ENCODE results near the gene PTPN14. TPM values are rescaled to one million over a fixed set of nuclear protein-coding genes. Genes with fewer than 3 reads are reported as not detected.

PTPN14 gene
- total RNA-seq, 1 experiment from 2014 or later, result 76.4 TPM

DNA sequence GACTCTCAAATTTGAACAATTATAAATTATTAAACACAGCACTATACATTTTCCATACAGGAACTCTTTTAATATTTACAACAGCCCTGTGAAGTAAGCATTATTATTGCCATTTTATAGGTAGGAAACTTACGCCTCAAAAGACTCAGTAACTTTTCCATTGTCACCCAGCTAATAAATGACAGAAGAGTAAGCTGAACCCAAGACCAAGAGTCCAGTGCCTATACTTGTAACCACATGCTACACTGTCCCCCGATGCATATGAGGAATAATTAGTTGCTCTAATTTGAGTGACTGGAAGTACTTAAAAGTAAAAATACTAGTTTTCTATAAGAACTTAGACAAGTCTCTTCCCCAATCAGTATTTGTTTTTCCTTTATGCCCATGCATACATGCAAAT is 88.5 kb downstream of the PTPN14 start:
- Histone ChIP-seq H4K20me1 (ENCODE audit: control insufficient read depth, insufficient read depth, insufficient read length) (no peaks in the 10 kb centered on the region), H2BK120ac (ENCODE audit: low read depth, low read length, poor library complexity, severe bottlenecking) (no peak overlapping the region)

More for the DNA sequence above, 88.5 kb downstream of the PTPN14 start:
- Histone ChIP-seq H2AK5ac (ENCODE audit: insufficient read length, low read length) (no peak overlapping the region), H3K4ac (ENCODE audit: low read depth, low read length) (no peak overlapping the region), H4K5ac (ENCODE audit: insufficient read length, low read depth, low read length) (no peak overlapping the region), H3K23me2 (ENCODE audit: insufficient read length, low read depth, low read length, poor library complexity, severe bottlenecking) (no peaks in the 10 kb centered on the region), H3K27ac (ENCODE audit: insufficient read length, low read depth, low read length) (no peak overlapping the region), H2BK5ac (ENCODE audit: insufficient read length, low read length) (no peak overlapping the region), H3K14ac (ENCODE audit: insufficient read depth, low read length) (no peak overlapping the region), H3K9me3 (ENCODE audit: control insufficient read depth, low read depth, low read length) (no peaks in the 10 kb centered on the region), H2BK20ac (ENCODE audit: low read depth, low read length, poor library complexity, severe bottlenecking) (no peak overlapping the region), H3K4me2 (ENCODE audit: insufficient read depth, insufficient read length, low read length) (no peak overlapping the region), H2AFZ (ENCODE audit: low read length) (no peak overlapping the region), H2BK15ac (ENCODE audit: low read depth, low read length) (no peak overlapping the region), H3K4me1 (ENCODE audit: insufficient read depth, low read length) (peaks cover 3% of the 10 kb centered on the region; the same call in 1 of the 2 replicates), H3K18ac (ENCODE audit: insufficient read length, low read depth, low read length) (no peak overlapping the region), H3T11ph (ENCODE audit: low read length) (no peak overlapping the region), H3K56ac (ENCODE audit: insufficient read length, low read depth, low read length) (no peak overlapping the region), H3K9ac (ENCODE audit: extremely low read depth, insufficient read length, low read length) (no peak overlapping the region), H2BK12ac (ENCODE audit: insufficient read length, low read depth, low read length) (no peak overlapping the region), H3K27me3 (ENCODE audit: insufficient read depth, low read length) (no peaks in the 10 kb centered on the region), H4K8ac (replicated peaks; ENCODE audit: insufficient read length, low read depth, low read length) (no peak overlapping the region), H4K91ac (ENCODE audit: insufficient read length, low read depth, low read length) (no peak overlapping the region), H3K79me2 (ENCODE audit: insufficient read depth, low read length) (peaks cover 7% of the 10 kb centered on the region; the same call in 1 of the 2 replicates), H3K79me1 (ENCODE audit: insufficient read depth, low read depth, low read length, poor library complexity, severe bottlenecking) (no peaks in the 10 kb centered on the region), H3K23ac (ENCODE audit: insufficient read length, low read depth, low read length) (no peak overlapping the region)
- H3K9me3 Mint-ChIP-seq, result no peaks in the 10 kb centered on the region
- peaks cover 0 to 14% (median 0%) of the 10 kb centered on the region in 3 experiments; a peak in 3 of 7 replicates for H3K36me3 Mint-ChIP-seq (ENCODE audit: insufficient read depth in 1 of 3, low read depth in 3 of 3)
- TF ChIP-seq, protein P1, sequence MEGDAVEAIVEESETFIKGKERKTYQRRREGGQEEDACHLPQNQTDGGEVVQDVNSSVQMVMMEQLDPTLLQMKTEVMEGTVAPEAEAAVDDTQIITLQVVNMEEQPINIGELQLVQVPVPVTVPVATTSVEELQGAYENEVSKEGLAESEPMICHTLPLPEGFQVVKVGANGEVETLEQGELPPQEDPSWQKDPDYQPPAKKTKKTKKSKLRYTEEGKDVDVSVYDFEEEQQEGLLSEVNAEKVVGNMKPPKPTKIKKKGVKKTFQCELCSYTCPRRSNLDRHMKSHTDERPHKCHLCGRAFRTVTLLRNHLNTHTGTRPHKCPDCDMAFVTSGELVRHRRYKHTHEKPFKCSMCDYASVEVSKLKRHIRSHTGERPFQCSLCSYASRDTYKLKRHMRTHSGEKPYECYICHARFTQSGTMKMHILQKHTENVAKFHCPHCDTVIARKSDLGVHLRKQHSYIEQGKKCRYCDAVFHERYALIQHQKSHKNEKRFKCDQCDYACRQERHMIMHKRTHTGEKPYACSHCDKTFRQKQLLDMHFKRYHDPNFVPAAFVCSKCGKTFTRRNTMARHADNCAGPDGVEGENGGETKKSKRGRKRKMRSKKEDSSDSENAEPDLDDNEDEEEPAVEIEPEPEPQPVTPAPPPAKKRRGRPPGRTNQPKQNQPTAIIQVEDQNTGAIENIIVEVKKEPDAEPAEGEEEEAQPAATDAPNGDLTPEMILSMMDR (conservative IDR thresholded peaks at IDR 0.05), result no peak
- H3K27ac Mint-ChIP-seq, result no peak overlapping the region
- no CpG with 5 or more reads among the region's 2 CpGs for WGBS (ENCODE audit: extremely low coverage, insufficient read length, low lambda C conversion rate)
- no peaks in the 10 kb centered on the region for H3K27me3 Mint-ChIP-seq (ENCODE audit: low read depth)
- DNase-seq, result no peak
- H3K4me3 Mint-ChIP-seq, result no peak overlapping the region
- H3K4me1 Mint-ChIP-seq, result peaks cover 16 to 27% of the 10 kb centered on the region in 2 experiments
